ENCODE measurements around the gene SAMSN1.
"Not testable (repeated sequence)": the region's sequence is repeated elsewhere in the genome, so short reads cannot be mapped to it uniquely, and the experiment has no call there.

SAMSN1 gene

GRCh38 chr21:14527696-14528652 is 18.1 kb downstream of the SAMSN1 start:
- DNase-seq, result no peak

DNA sequence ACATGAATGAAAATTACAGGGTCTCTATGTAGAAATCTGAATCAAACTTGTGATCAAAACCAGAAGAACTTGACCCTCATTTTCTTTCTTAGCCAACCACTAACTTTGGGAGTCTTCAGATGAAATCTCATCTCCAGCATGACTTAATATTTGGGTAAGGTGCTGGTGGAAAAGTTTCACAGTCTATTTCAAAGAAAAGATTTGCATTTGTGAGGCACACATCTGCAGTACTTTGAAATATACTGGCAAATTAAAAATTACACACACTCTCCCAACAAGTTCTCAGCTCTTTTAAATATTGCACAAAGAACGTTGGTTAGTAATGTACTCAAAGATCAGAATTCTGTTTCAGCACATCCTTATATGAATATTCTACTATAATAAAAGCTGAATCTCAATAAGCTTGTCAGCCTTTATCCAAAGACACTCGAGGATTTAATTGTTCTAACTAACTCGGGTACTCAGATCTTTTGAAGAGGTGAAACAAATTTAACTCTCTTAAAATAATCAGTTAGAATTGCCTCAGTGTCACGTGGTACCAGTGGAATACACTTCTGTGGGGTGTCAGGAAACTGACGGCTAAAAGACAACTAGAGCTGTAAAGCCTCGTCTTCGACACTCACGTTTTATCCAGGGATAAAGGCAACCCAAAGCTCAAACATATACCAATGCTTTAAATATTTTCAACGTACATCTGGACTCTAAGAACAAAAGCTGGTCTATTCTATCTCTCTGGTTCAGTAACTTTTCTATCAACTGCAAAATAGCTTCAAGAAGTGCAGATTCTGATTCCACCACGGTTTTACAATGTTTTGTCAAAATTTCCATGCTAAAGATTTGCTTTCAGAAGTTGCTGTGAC is 19.0 kb downstream of the SAMSN1 start:
- no peak for DNase-seq

GRCh38 chr21:14526199-14526598 is 19.9 kb downstream of the SAMSN1 start:
- no peak for DNase-seq

DNA sequence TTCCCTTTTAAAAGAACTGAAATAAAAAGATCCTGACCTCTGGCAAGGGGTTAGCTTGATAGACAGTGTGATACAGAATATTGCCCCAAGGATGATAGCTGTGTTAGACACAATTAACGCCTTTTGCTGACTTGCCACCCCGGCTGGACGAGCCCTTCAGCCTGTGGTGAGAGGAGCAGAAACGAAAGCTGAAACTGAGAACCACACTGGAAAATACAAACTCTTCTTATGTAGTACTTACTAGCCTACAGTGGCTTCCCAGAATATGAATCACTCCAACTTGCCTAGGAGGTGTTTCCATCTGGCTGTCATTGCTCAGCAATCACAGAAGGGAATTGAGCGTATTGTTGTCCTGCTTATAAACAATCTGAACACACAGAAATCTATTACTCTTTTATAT is 22.9 kb downstream of the SAMSN1 start:
- no peak for DNase-seq

GRCh38 chr21:14522736-14523135 is 23.4 kb downstream of the SAMSN1 start:
- DNase-seq, result no peak

GRCh38 chr21:14520535-14520934 is 25.6 kb downstream of the SAMSN1 start:
- DNase-seq, result no peak

GRCh38 chr21:14519000-14519399 is 27.1 kb downstream of the SAMSN1 start:
- no peak for DNase-seq

DNA sequence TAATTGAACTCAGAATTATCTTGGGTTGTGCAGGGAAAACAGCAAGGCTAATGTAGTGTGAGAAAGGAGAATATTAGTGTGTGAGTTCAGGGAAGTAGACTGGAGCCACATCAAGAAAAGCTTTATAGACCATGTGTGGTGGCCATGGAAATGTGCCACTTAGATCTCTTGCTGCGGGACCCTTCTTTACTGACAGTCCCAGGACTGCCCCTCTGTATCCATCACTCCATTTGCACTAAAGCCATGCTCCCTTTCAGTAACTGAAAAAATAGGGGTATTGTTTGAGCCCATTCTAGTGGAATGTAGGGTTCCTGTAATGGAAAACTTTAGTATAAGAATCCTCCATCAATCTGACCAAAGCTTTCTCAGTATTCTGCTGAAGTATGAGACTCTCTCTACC is 32.3 kb downstream of the SAMSN1 start:
- no peak for DNase-seq

DNA sequence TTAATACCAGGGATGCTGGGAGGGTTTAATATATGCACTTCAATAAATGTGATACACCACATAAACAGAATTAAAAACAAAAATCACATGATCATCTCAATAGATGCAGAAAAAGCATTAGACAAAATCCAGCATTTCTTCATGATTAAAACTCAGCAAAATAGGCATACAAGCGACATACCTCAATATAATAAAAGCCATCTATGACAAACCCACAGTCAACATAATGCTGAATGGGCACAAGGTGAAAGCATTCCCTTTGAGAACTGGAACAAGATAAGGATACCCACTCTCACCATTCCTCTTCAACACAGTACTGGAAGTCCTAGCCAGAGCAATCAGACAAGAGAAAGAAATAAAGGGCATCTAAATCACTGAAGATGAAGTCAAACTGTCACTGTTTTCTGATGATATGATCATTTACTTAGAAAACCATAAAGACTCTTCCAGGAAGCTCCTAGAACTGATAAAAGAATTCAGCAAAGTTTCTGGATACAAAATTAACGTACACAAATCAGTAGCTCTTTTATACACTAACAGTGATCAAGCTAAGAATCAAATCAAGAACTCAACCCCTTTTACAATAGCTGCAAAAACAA is 39.2 kb downstream of the SAMSN1 start:
- not testable (repeated sequence) for DNase-seq

GRCh38 chr21:14500873-14501272 is 45.2 kb downstream of the SAMSN1 start:
- no peak for DNase-seq

- no peak for DNase-seq
Observed at GRCh38 chr21:14499316-14499715, 46.8 kb downstream of the SAMSN1 start.

DNA sequence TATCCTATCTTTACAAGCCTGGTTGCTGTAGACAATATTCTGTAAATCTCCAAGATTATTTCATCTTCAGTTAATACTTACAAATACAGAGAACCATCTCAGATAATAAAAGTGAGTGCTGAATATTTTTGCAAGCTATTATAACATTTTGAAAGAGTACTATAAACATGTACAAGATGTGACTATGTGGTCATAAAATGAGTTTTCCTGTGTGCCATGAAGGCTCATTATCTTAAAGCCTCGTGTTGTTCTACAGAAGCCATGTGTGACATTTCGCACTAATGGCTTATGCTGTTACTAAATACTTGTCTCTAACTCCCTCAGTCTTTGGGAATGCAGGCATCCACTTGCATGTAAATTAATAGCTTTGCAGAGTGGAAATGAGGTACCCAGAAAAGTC is 48.3 kb downstream of the SAMSN1 start:
- DNase-seq, result no peak

DNA sequence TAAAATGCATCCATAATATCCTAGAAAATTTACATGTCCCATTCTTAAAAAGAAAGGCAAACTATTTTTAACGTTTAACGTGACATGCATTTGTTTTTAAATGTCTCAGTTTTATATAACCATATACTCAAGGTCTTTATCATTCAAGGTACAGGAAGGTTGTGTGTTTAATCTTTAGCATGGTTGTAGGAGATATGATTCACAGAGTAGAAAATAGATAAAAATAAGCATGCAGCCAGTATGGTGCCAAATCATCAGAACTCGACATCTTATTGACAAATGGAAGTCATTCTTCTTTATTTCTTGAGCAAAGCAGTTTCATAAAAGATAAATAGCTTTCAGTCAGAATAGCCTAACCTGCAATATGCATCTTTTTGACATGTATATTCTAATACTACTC is 51.0 kb downstream of the SAMSN1 start:
- DNase-seq, result no peak

- DNase-seq, result not testable (repeated sequence)
Observed at GRCh38 chr21:14494181-14494580, 51.9 kb downstream of the SAMSN1 start.

DNA sequence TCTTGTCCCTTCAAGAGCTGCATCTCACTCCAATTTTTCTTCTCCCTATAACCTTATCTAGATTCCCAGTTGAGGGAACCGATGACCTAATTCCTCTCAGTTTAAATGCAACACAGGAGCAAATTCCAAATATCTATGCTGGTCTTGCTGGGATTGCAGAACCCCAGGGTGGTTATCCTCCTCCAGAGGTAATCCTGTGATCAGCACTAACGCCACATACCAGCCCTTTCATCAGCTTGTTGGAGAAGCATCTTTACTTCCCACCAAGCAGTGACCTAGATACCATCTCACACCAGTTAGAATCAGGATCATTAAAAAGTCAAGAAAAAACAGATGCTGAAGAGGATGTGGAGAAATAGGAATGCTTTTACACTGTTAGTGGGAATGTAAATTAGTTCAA is 52.4 kb downstream of the SAMSN1 start:
- no peak for DNase-seq

DNA sequence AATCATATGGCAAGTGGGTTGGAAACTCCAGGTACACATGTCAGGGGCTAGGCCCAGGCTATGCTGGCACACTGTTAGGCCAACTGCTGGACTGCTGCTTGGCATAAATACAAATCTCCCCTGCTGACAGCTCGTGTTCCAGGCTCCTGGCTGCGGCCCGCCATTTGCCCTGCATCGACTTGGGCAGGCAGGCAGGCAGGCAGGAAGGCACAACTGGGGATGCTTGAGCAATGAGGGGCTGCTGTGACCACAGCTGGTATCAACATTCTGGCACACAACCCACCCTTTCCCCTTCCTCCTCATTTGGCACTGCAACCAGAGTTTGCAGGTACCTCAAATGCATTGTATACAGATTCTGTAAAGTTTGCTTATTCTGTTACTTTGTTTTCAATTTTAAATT is 53.2 kb downstream of the SAMSN1 start:
- DNase-seq, result no peak

GRCh38 chr21:14491269-14491681 is 54.8 kb downstream of the SAMSN1 start:
- no peak for DNase-seq

DNA sequence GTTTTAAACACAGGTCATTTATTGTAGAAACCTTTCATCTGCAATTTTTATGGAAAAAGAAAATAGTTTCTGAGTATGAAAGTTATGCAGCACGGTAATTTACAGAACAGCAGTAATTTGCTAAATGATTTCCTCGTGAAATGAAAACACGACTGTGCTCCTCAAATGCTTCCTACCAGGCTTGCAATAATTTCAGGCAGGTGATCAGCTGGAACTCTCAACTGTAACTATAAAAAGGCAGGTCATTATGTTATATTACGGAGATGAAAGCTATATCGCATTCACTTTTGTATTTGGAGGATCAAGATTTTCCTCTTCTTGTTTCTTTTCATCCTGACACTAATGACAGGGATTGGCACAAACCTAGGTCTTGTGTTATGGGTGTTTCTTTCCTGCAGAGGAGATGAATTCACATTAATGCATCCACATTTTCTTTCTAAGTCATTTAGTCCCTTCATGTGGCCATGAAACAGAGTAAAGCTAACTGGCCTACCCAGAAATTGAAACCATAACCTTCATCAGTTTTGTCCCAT is 57.4 kb downstream of the SAMSN1 start:
- DNase-seq, result no peak

DNA sequence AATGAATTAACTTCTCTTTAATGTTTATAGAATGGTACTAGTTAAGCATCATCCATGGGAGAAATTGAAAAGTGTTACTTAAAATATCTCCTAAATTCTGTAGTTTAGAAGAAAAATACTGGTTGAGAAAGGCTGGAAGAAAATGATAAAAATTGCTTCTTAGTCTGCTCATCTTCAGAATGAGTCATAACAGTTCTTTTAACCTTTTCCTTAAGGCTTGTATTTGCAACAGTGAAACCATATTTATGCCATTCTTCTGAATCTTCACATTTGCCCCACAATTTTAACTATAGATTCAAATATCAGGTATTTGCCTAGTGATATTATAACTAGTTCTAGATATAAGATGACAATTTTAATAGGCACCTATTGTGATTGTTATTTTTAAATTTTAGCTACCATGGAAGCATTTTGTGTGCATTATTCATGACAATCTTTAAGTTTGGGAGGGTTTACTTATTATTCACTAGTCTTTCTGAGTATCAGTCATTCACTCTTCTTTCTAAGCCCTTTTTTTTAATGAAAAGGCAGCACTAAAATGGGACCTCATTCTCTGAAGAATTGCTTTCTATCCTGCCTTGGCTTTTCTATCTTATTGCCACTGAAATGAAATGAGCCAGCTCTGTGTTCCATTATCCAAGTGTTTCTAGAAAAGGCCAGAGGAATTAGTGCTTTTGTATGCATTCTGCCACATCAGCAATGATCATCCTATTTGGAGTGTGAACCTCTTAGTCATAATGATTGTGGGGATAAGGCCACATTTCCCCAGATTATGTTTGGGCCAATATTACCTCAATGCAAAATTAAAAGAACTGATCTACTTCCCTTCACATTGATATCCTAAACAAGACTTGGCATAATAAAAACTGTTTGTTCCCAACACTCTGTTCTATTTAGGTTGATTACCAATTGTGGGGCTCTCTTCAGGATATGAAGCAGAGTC is 58.4 kb downstream of the SAMSN1 start:
- DNase-seq, result no peak

- DNase-seq, result no peak
Observed at GRCh38 chr21:14486869-14487268, 59.2 kb downstream of the SAMSN1 start.

GRCh38 chr21:14484188-14485009 is 61.7 kb downstream of the SAMSN1 start:
- DNase-seq, result no peak

Data from DMS53 (cell line).